ENCODE data around the gene TMEM181.
"Not testable (repeated sequence)": the region's sequence is repeated elsewhere in the genome, so short reads cannot be mapped to it uniquely, and the experiment has no call there.

Gene TMEM181

DNA sequence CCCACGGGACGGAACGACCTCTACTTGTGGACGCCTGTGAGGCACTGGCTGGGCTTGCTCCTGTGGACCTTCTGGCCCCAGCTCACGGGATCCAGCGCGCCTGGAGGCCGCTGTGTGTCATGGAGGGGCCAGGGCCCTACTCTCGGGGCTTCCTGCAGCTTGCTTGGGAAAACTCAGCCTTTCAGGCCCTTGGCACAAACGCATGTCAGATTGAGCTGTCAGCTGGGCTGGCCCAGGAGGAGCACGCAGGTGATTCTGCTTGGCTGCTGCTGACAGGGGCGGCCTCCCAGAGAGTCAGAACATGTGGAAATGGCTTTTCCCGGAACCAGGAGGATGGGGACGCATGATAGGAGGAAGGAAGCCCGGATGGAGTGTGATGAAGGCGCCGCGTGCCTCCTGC is 39.7 kb downstream of the TMEM181 start:
- no peak for DNase-seq (ENCODE audit: low spot score)

- DNase-seq (ENCODE audit: low spot score) = no peak
These were observed 43.6 kb downstream of the TMEM181 start for GRCh38 chr6:158603261-158604047.

- DNase-seq (ENCODE audit: low spot score) = no peak
These were observed 44.1 kb downstream of the TMEM181 start for GRCh38 chr6:158604048-158604406.

- DNase-seq (ENCODE audit: low spot score) = peak; percentile 82
These were observed 45.5 kb downstream of the TMEM181 start for GRCh38 chr6:158605266-158605878.

DNA sequence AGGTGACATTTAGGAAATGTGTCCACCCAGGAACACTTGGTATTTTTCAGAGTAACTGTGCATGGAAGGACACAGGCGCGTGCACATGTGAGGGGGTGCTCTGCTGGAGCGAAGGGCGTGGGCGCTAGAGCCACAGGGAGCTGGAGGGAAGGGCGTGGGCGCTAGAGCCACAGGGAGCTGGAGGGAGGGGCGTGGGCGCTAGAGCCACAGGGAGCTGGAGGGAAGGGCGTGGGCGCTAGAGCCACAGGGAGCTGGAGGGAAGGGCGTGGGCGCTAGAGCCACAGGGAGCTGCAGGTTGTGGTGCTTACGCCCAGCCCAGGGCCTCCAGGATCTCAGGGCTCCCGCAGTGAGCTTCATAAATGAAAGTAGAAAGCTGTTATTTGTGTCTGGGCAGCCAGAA is 46.1 kb downstream of the TMEM181 start:
- not testable (repeated sequence) for DNase-seq (ENCODE audit: low spot score)

DNA sequence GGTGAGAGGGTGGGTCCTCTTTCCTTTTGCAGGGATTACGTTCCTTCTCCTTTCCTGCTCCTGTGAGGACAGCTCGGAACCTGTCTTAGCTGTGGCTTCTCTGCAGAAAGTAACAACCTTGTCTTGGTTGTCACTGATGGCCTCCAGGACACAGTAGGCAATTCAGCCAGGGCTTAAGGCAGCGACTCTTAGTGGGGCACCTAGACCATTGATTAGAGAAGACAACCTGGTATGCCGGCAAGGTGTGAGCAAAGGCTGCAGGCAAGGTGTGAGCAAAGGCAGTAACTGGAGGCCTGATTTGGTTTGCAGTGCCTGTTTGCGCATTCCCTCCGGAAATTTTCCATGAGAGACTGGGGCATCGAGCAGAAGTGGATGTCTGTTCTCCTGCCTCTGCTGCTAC is 47.0 kb downstream of the TMEM181 start:
- DNase-seq (ENCODE audit: low spot score) = no peak

GRCh38 chr6:158607411-158608170 is 47.7 kb downstream of the TMEM181 start:
- no peak for DNase-seq (ENCODE audit: low spot score)

- DNase-seq (ENCODE audit: low spot score) = no peak
These were observed 48.3 kb downstream of the TMEM181 start for GRCh38 chr6:158608221-158608620.

GRCh38 chr6:158609455-158610155 is 49.7 kb downstream of the TMEM181 start:
- no peak for DNase-seq (ENCODE audit: low spot score)

DNA sequence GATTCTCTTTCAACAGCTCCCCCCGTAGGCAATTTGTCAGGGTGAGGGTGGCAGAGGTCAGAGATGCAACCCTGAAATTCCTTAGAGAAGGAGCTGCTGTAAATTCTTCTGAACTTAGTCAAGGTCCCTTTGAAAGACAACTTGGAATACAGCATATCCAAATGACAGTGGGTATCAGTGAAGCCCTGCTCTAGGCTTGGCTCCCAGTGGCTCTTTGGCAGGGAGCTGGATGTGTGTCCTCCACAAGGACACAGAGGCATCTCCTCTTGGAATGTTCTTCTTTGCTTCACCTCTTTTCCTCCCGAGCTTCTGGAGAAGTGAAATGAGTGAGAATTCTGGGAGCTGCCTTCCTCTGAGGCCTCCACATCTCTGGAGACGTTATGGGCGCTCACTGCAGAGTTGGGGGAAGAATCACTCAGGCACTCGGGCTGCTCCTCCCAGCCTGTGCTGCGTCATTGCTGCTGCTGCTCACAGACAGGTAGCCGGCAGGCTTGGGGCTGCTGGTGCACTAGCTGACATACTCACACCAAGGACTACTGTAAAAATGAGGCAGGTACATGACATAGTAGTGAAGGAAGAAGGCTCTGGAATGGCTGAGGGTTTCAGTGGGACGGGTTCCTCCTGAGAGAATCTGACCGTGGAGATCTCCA is 50.6 kb downstream of the TMEM181 start:
- DNase-seq (ENCODE audit: low spot score) = no peak

DNA sequence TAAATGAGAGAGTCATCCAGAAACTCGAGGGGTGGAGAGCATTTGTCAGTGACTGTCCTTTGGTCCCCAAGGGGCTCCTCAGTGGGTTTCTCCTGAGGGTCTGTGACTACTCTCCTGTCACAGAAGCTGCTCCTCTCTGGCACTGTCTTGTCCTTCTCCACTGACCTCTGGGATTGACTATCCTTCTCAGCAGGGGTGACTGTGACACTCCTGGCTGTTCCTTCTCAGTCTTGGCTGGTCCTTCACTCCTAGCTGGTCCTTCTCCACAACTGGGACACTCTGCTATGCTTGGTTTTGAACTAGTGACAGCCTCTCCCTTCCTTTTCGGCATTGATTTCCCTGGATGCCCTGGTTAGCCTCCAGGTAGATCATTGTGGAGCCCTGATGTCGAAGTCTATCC is 51.1 kb downstream of the TMEM181 start:
- no peak for DNase-seq (ENCODE audit: low spot score)

DNA sequence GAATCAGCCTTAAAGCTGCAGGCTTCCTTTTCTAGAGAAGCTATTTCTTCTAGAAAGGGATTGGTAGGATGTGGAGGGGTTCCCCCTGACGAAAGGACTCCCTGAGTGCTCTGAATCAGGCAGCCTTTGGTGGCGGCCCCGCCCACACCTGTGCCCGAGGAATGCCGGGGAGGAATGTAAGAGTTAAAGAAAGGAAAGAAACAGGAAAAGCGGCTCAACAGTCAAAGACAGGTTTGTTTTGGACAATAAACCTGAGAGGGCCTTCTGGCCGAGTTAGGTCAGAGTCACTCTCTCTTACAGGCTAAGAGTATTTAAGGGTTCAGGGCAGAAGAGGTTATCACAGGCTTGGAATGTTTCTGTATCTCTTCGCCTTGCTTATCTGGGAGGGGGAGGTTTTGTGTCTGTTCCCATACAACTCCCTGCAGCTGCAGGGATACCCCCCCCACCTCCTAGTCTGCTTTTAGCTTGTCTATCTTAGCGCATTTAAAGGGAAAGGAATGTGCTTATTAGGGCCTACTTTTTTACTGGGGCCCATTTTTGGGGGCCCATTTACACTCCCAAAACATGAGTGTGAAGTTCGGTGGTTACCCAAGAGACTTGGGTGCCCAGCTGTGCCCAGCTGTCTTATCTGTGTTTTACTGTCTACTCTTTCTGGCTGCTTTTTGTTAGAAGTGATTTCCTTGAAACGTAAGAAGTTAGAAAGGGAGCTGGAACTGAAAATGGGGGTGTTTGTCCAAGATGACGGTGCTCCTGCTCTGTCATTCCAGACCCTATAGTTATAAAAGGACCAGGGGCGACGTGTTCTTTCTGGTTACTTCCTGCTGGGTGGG is 51.9 kb downstream of the TMEM181 start:
- peak; percentile 75 for DNase-seq (ENCODE audit: low spot score)

DNA sequence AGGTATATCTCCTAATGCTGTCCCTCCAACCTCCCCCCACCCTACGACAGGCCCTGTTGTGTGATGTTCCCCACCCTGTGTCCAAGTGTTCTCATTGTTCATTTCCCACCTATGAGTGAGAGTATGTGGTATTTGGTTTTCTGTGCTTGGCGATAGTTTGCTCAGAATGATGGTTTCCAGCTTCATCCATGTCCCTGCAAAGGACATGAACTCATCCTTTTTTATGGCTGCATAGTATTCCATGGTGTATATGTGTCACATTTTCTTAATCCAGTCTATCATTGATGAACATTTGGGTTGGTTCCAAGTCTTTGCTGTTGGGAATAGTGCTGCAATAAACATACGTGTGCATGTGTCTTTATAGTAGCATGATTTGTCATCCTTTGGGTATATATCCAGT is 54.7 kb downstream of the TMEM181 start:
- not testable (repeated sequence) for DNase-seq (ENCODE audit: low spot score)

- not testable (repeated sequence) for DNase-seq (ENCODE audit: low spot score)
These were observed 58.4 kb downstream of the TMEM181 start for GRCh38 chr6:158618289-158618688.

- DNase-seq (ENCODE audit: low spot score) = no peak
These were observed 60.3 kb downstream of the TMEM181 start for GRCh38 chr6:158619922-158620801.

DNA sequence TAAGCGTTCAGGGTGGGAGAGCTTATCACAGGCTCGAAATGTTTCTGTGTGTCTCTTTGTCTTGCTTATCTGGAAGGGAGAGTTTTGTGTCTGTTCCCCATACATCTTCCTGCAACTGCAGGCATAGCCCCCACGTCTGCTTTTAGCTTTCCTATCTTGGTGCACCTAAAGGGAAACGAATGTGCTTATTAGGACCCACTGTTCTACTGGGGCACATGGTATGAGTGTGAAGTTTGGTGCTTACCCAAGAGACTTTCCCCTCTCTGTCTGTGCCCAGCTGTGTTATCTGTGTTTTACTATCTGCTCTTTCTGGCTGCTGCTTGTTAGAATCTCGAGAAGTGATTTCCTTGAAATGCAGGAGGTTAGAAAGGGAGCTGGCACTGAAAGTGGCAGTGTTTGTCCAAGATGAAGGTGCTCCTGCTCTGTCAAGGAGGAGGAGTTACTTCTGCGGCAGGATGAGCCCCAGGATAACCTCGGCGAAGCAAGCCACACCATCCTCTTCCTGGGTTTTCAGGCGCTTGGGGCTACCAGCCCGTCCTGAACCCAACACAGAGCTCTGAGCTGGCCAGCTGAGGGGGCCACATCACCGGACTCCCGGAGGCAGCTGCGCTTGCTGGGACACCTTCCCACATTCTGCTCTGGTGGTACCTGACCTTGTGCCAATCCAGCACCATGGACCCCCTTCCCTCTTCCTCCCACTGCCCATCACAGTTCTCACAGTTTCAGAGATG is 61.2 kb downstream of the TMEM181 start:
- DNase-seq (ENCODE audit: low spot score) = no peak

- DNase-seq (ENCODE audit: low spot score) = no peak
These were observed 62.0 kb downstream of the TMEM181 start for GRCh38 chr6:158621694-158622544.

DNA sequence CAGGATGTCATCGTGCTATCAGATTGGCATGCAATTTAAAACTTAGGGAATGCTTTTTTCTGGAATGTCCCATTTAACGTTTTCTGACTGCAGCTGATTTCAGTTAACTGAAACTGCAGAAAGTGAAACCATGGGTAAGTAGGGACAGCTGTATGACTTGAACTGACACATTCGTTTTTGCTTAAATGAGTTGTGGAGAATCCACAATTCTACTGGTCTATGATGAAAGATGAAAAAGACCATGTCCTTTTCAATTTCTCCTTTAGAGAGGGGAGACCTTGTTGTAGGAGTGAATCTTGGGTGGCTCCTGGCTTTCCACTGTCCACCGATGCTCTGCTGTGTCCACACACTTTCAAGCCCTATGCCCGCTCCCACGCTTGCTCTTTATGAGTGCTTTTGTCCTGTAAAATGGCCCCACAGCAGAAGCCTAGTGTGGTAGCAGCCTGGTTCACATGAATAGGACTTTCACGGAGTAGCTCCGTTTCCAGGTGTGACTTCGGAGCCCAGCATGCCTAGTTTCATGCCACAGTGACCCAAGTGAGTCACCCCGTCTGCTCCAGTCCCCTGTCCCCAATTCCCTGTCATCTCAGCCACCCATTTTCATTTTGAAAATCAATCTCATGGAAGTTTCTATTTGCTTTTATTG is 62.8 kb downstream of the TMEM181 start:
- no peak for DNase-seq (ENCODE audit: low spot score)

All from iPS-NIHi11 (cell line).